ENCODE measurements around the gene CELF2. TPM values are rescaled to one million over a fixed set of nuclear protein-coding genes. Genes with fewer than 3 reads are reported as not detected.

Gene CELF2
- total and polyA plus RNA-seq, 7 donors: 6.0 to 83.1 (median 48.9) TPM

DNA sequence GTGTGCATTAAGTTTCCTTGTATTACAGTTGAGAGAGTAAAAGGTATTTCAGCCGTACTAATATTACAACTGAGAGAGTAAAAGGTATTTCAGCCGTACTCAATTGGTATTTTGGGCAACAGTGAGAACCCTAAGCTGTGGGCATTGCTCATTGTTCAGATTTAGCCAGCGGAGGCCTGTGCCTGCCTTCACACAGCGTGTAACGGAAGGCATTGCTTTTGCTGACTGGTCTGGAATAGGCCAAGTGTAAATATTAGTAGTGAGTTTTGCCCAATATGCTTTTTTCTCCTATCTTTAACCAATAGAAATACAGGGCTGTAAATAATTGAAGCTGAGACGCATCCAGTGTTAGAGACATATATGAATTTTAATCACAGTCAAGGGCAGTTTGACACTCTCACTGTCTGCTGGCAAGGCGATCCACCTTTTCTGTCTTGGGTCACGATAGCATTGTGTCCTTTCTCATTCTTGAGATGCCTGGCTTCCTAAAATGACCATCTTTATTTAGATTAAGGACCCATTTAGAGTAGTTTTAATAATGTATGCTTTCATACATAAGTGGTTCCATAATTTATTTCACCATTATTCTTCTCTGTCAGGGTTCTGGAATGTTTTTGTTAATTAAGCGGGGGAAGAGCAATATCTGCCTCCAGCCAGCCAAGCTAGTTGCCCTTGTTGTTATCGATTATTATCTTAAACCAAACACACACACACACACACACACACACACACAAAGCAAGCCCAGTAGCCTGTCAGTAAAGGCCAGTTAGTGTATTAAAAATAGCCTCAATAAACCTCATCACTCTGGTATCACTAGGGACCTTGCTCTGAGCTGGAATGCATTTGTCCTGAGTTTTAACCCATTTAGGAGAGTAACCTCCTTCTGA is 130.7 kb downstream of the CELF2 start:
- WGBS, 2 donors: 85 to 93% methylated on average over 10 of the region's 10 CpGs
- Histone ChIP-seq H3K27me3 (no peaks in the 10 kb centered on the region), H3K4me3 (no peak overlapping the region), H3K4me1 (peaks cover 0 to 53% (median 39%) of the 10 kb centered on the region in 4 donors), H3K36me3 (no peaks in the 10 kb centered on the region), H3K9me3 (no peaks in the 10 kb centered on the region), H3K27ac (no peak overlapping the region)
- intact Hi-C loops (cut with DNase I): no loop called here
- no peak for DNase-seq
- no peak for TF ChIP-seq EP300 (IDR thresholded peaks at IDR 0.05)
- no peak for TF ChIP-seq POLR2A (IDR thresholded peaks at IDR 0.05)
- TF ChIP-seq, protein P1, sequence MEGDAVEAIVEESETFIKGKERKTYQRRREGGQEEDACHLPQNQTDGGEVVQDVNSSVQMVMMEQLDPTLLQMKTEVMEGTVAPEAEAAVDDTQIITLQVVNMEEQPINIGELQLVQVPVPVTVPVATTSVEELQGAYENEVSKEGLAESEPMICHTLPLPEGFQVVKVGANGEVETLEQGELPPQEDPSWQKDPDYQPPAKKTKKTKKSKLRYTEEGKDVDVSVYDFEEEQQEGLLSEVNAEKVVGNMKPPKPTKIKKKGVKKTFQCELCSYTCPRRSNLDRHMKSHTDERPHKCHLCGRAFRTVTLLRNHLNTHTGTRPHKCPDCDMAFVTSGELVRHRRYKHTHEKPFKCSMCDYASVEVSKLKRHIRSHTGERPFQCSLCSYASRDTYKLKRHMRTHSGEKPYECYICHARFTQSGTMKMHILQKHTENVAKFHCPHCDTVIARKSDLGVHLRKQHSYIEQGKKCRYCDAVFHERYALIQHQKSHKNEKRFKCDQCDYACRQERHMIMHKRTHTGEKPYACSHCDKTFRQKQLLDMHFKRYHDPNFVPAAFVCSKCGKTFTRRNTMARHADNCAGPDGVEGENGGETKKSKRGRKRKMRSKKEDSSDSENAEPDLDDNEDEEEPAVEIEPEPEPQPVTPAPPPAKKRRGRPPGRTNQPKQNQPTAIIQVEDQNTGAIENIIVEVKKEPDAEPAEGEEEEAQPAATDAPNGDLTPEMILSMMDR (IDR thresholded peaks at IDR 0.05): no peak
- no peak for TF ChIP-seq POLR2AphosphoS5 (IDR thresholded peaks at IDR 0.05)

DNA sequence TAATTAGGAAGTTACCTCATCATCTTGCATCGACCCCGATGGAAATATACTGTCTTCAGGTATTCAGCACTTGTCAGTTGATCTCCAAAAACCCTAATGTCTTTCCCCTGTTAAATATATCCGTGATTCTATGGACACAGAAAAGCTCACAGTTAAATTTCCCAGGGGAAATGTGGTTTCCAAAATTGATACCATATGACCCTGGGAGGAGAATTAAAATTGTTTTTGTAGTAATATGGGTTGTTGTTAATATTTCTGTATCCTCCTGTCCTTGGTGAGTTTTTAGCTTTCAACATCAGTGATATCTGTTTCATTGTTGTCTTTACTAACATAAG is 132.1 kb downstream of the CELF2 start:
- intact Hi-C loops (cut with DNase I): no loop called here
- no peak overlapping the region for H3K27ac ChIP-seq

DNA sequence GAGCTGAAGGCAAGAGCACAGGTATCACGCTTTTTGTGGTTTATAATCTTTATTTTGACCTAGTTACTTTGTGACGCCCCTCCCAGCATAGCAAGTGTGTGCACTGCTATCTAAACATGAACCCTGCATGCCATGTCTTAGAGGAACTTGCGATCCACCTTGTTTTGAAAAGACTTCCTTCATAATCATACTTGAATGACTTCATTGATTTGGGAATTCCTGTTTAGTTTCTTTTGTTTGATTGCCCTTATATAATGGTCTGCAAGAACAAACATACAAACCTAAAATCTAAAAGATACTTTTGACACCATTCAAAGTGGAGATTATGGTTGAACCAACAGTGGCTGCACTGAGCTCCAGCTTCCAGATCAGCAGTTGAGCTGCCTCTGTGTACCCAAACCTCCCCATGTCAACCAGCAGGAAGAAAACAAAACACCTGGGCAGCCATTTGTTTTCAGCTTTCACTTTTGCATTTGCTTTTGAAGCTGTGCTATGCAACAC is 132.6 kb downstream of the CELF2 start:
- no peak overlapping the region for H3K4me3 ChIP-seq
- WGBS, 2 donors: 14 to 47% methylated on average over 3 of the region's 3 CpGs
- intact Hi-C loops (cut with DNase I): no loop called here
- no peaks in the 10 kb centered on the region for H3K36me3 ChIP-seq
- H3K27me3 ChIP-seq: no peaks in the 10 kb centered on the region
- H3K4me1 ChIP-seq: peaks cover 0 to 58% (median 37%) of the 10 kb centered on the region in 4 donors
- H3K27ac ChIP-seq: no peak overlapping the region
- no peaks in the 10 kb centered on the region for H3K9me3 ChIP-seq
- DNase-seq: no peak
- TF ChIP-seq POLR2A (IDR thresholded peaks at IDR 0.05) (no peak), POLR2AphosphoS5 (IDR thresholded peaks at IDR 0.05) (no peak), EP300 (IDR thresholded peaks at IDR 0.05) (no peak)
- TF ChIP-seq, protein P1 (IDR thresholded peaks at IDR 0.05): no peak

More for the DNA sequence above, 132.1 kb downstream of the CELF2 start:
- TF ChIP-seq EP300 (IDR thresholded peaks at IDR 0.05) (no peak), POLR2A (IDR thresholded peaks at IDR 0.05) (no peak), POLR2AphosphoS5 (IDR thresholded peaks at IDR 0.05) (no peak)
- TF ChIP-seq, protein P1 (IDR thresholded peaks at IDR 0.05): no peak
- DNase-seq: no peak
- no peaks in the 10 kb centered on the region for H3K27me3 ChIP-seq
- WGBS, 2 donors: 63 to 86% methylated on average over 3 of the region's 3 CpGs
- H3K4me1 ChIP-seq: peaks cover 0 to 58% (median 40%) of the 10 kb centered on the region in 4 donors
- no peaks in the 10 kb centered on the region for H3K36me3 ChIP-seq
- no peak overlapping the region for H3K4me3 ChIP-seq
- H3K9me3 ChIP-seq: no peaks in the 10 kb centered on the region

DNA sequence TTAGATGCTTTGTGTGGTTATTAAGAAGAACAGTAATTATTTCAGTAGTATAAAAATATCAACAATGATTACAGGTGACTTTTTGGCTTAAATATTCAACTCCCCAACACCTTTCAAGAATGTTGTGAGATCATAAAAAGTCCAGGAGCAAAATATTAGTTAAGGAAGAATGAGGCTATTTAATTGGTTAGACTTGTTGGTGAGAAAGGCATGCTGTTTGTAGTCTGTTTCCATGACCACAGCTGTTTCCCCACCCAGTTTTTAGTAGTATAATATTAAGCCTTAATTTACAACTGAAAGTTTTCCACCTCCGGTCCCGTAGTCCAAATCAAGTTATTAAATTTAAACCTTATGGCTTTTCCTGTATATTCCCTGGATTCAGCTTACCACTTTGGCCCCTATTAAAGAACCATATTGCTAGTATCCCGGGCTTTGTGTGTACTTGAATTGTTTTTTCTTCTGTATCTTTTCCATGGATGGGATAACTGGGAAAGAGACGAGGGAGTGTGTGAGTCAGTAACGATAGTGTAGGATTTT is 133.3 kb downstream of the CELF2 start:
- Histone ChIP-seq H3K4me3 (no peak overlapping the region), H3K4me1 (peaks cover 0 to 51% (median 33%) of the 10 kb centered on the region in 4 donors), H3K27me3 (no peaks in the 10 kb centered on the region), H3K36me3 (no peaks in the 10 kb centered on the region), H3K9me3 (no peaks in the 10 kb centered on the region), H3K27ac (no peak overlapping the region)
- no peak for DNase-seq
- TF ChIP-seq EP300 (IDR thresholded peaks at IDR 0.05): no peak
- TF ChIP-seq POLR2A (IDR thresholded peaks at IDR 0.05): no peak
- TF ChIP-seq, protein P1 (IDR thresholded peaks at IDR 0.05): no peak
- TF ChIP-seq POLR2AphosphoS5 (IDR thresholded peaks at IDR 0.05): no peak
- intact Hi-C loops (cut with DNase I): no loop called here
- 69 to 74% methylated on average over 5 of the region's 5 CpGs for WGBS, 2 donors

All from sigmoid colon (tissue), 7 donors.